ENCODE data around the gene CPNE5.

DNA sequence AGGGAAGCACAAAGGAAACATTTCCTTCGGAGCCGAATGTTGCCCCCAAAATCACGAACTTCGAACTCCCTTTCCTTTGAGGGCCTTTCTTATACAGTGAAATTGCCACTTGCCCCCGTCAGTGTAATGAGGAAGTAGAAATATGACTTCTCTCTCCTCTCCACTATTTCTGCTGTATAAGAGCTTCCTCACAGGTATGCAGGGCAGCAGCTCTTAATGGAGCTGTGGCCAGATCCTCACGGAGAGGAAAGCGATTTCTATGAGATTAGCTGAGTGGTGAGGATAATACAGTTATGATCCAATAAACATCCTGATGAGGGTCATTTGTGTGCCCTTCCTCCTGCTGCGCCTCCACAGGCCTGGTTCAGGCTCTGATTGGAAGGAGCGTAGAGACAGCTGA is 10.8 kb upstream of the CPNE5 start:
- TF ChIP-seq, protein P1, sequence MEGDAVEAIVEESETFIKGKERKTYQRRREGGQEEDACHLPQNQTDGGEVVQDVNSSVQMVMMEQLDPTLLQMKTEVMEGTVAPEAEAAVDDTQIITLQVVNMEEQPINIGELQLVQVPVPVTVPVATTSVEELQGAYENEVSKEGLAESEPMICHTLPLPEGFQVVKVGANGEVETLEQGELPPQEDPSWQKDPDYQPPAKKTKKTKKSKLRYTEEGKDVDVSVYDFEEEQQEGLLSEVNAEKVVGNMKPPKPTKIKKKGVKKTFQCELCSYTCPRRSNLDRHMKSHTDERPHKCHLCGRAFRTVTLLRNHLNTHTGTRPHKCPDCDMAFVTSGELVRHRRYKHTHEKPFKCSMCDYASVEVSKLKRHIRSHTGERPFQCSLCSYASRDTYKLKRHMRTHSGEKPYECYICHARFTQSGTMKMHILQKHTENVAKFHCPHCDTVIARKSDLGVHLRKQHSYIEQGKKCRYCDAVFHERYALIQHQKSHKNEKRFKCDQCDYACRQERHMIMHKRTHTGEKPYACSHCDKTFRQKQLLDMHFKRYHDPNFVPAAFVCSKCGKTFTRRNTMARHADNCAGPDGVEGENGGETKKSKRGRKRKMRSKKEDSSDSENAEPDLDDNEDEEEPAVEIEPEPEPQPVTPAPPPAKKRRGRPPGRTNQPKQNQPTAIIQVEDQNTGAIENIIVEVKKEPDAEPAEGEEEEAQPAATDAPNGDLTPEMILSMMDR (IDR thresholded peaks at IDR 0.05), result no peak
- no peak for TF ChIP-seq POLR2A (IDR thresholded peaks at IDR 0.05)

Data from Peyer's patch (tissue), 4 donors.